Neural cell (in vitro differentiated cells): ENCODE data around the gene AANAT.

Source experiments
- CTCF ChIP-seq: fragments of 450-650 bp; IDR thresholded peaks from 2 replicates; pipeline ENCODE4 v1.5.1; 2014; ENCODE audit warnings: antibody characterized with exemption, mild to moderate bottlenecking, moderate library complexity; ENCODE audit not compliant: poor library complexity, severe bottlenecking
- EZH2 ChIP-seq: fragments of 200-600, 300-800 bp; shearing (Covaris generic), sonication (generic); IDR thresholded peaks from 2 replicates; pipeline ENCODE4 v1.6.1; 2014; ENCODE audit warnings: antibody characterized with exemption, low read length, borderline replicate concordance, mild to moderate bottlenecking; ENCODE audit not compliant: insufficient read depth, poor library complexity, severe bottlenecking
- POLR2AphosphoS5 ChIP-seq: IDR thresholded peaks from 2 replicates; pipeline ENCODE4 v1.6.1; 2012
- RAD21 ChIP-seq: fragments of 450-650 bp; conservative IDR thresholded peaks from 2 replicates; pipeline ENCODE4 v1.6.1; 2014; ENCODE audit warnings: antibody characterized with exemption, mild to moderate bottlenecking, moderate library complexity
- TAF1 ChIP-seq: IDR thresholded peaks from 2 replicates; pipeline ENCODE4 v1.6.1; 2012; ENCODE audit warnings: low read depth

DNA sequence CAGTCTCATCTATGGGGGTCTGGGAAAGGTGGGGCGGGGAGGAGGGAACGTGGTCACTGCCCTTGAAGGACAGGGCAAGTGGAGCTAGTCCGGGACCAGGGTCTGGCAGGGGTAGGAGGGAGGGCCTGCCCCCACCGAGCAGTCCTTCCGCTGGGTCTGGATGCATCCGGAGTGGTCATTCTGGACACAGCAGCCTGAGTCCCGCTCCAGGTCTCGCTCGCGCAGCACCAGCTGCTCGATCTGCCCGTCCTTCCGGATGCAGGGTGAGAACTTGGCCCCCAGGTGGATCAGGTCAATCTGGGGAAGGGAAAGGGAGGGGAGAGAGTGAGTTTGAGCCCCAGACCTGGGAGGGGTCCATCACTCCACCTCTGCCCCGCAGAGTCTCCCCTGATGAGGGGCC is 6.8 kb downstream of the AANAT start:
- TF ChIP-seq CTCF: no peak
- no peak for TF ChIP-seq POLR2AphosphoS5
- TF ChIP-seq EZH2: no peak
- TF ChIP-seq TAF1: no peak
- TF ChIP-seq RAD21: no peak
